GM21515 (cell line): ENCODE data around the gene SF3B3.
"Not testable (repeated sequence)": the region's sequence is repeated elsewhere in the genome, so short reads cannot be mapped to it uniquely, and the experiment has no call there.

ENCODE experiments used
- ATAC-seq: cut with Tn5 transposase; IDR thresholded peaks from one replicate; pipeline ENCODE4 v1.9.1; 2021; ENCODE audit not compliant: unreplicated experiment

SF3B3 gene

GRCh38 chr16:70588565-70588964, 64.9 kb downstream of the SF3B3 start:
- no peak for ATAC-seq

DNA sequence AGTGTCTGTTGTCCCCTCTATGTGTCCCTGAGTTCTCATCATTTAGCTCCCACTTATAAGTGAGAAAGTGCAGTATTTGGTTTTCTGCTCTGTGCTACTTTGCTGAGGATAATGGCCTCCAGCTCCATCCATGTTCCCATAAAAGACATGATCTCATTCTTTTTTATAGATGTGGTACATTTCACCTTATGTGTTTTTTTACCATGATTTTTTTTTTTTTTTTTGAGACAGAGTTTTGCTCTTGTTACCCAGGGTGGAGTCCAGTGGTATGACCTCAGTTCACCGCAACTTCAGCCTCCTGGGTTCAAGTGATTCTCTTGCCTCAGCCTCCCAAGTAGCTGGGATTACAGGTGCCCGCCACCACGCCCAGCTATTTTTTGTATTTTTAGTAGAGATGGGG, 65.8 kb downstream of the SF3B3 start:
- ATAC-seq: not testable (repeated sequence)

DNA sequence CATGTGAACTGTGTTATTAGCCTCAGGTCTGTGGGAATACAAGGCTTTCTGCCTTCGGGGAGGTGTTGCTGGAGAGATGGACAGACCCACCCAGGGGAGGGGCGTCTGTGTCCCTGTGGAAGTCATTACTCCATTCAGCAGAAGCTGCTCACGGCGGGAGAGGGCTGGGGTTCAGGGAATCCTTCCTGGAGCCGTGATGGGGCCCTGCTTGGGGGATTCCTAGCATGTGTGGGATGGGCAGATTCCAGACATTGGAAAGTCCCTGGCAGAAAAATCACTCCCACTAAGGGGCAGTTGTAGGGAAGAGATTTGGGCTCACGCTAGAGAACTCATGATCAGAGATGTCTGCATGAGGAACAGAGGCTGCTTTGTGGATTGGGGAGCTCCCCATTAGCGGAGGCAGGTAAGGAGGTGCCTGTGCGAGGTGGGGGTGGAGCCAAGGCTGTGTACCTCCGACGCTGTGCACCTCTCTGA, 66.4 kb downstream of the SF3B3 start:
- no peak for ATAC-seq

- no peak for ATAC-seq
These were observed 67.3 kb downstream of the SF3B3 start for GRCh38 chr16:70590722-70591415.

DNA sequence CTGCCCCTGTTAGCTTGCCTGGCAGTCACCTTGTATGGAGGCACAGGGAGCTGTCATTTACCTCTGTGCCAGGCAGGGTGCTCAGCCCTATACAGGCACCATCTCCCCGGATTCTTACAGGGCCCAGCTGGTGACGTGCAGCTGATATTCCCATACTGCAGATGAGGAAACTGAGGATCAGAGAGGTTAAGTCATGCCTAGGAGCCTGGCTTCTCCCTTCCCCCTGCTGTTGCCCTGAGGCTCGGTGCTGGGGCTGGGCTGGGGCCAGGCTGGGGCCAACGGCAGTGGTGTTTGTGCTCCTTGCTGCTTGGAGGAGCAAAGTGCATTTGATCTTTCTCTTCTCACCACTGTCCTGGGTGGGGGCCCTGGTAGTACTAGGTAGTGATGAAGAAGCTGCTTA, 68.0 kb downstream of the SF3B3 start:
- ATAC-seq: no peak

- no peak for ATAC-seq
These were observed 68.5 kb downstream of the SF3B3 start for GRCh38 chr16:70592106-70592571.

DNA sequence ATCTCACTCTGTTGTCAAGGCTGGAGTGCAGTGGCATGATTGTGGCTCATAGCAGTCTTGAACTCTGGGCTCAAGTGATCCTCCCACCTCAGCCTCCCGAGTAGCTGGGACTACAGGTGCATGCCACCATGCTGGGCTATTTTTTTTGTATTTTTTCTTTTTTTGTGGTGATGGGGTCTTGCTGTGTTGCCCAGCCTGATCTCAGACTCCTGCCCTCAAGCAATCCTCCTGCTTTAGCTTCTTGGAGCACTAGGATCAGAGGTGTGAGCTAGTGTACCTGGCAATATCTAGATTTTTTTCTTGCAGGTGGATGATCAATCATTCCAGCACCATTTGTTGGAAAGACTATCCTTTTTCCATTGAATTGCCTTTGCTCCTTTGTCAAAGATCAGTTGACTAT, 69.9 kb downstream of the SF3B3 start:
- ATAC-seq: no peak

DNA sequence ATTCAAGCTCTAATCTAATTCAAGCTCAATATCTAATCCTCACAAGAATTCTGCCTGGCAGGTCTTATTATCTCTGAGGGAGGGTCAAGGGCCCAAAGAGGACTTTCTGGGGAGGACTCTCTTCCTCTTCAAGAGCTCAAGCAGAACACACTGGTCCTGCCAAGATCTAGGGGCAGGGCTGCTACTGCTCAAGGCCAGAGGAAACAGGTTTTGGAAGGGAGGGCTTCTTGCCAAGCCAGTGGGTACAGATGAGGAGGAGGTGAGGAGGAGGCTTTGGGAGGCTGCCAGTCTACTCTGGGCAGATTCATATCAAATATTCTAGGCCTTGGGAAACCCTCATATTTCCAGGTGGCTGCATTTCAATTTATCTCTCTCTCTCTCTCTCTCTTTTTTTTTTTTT, 71.0 kb downstream of the SF3B3 start:
- no peak for ATAC-seq

DNA sequence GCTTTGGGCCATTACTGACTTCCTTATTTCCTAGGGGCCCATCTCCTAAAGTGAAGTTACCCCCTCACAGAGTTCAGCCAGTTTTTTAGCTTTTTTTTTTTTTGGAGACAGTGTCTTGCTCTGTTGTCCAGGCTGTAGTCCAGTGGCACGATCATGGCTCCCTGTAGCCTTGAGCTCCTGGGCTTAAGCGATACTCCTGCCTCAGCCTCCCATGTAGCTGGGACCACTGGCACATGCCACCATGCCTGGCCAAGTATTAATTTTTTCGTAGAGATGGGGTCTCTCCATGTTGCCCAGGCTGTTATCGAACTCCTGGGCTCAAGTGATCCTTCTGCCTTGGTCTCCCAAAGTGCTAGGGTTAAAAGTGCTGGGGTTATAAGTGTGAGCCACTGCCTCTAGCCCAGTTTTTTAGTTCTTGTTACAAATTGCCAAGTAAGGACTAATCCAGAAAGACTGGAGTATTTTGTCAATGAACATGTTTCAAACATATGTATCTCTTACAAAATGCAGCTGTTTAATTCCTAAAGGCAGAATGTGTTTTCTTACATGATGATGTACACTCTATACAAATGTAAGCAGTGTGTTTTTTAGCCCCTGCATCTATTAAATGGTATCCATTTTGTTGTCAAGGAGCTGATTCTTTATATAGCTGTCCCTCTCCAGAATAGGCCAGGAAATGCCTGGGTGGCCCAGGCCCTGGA, 73.7 kb downstream of the SF3B3 start:
- ATAC-seq: no peak

DNA sequence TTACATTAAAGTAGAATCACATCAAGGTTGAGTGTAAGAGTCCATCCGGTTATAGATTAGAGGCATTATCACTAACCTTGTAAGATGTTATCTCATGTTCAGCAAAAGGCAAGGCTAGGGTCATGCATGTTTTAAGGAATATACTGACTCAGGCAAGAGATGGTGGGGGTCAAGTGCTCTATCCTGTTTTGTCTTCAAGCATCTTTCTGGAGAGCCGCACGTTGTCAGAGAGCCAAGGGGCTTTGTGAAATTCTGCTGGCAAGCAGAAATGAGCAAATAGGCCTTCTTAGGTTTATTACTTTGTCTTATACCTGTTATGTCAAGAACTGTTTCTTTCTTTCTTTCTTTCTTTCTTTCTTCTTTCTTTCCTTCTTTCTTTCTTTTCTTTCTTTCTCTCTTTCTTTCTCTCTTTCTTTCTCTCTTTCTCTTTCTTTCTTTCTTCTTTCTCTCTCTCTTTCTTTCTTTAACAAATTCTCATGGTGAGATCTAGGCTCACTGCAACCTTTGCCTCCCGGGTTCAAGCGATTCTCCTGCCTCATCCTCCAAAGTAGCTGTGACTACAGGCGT, 75.4 kb downstream of the SF3B3 start:
- ATAC-seq: no peak

DNA sequence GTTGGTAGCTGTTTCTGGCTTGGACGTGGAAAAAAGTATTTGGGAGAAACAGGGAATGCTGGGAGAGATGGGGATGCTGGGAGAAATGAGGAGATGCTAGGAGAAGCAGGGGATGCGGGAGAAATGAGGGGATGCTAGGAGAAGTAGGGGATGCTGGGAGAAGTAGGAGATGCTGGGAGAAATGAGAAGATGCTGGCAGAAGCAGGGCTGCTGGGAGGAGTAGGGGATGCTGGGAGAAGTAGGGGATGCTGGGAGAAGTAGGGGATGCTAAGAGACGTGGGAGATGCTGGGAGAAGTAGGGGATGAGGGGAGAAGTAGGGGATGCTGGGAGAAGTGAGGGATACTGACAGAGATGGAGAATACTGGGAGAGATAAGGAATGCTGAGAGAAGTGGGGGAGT, 77.1 kb downstream of the SF3B3 start:
- ATAC-seq: no peak

GRCh38 chr16:70601576-70602575, 78.3 kb downstream of the SF3B3 start:
- no peak for ATAC-seq

GRCh38 chr16:70602831-70603230, 79.2 kb downstream of the SF3B3 start:
- no peak for ATAC-seq

DNA sequence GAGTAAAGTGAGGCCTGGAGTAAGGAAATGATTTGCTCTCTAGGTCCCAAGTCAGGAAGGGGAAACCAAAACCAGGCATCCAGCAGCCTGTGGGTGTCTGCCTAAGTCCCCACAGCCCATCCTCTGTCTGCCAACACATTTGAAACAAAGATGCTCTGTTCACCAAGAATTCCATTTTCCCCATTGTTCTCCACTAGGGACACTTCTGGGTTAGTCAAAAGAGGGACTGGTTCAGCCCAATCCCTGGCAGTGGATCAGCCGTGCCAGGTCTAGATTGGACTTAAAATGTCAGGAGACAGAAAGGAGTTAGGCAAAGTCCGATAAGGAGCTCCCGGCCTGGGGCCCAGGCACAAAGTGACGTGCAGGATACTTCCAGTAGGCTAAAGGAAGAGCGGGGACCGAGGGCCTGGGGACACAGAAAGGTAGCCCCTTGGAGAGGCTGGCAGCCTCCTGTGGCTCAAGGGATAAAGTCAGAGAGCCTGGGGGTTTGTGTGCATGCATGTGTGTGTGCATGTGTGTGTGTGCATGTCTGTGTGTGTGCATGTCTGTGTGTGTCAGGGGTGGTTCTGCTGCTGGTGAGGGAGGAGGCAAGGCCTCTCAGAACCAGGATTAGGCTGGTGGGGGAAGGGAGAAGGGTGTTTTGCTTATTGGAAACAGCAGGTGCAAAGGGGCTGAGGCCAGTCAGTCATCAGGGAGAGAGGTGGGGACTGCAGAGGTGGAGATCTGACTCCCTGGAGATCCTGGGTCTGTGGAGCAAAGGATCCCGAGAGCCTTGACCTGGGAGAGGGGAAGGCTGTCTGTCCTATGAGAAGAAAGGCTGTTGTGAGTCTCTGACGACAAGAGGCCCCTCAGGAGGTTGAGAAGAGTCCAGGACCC, 81.0 kb downstream of the SF3B3 start:
- no peak for ATAC-seq

GRCh38 chr16:70605283-70605657, 81.7 kb downstream of the SF3B3 start:
- no peak for ATAC-seq

- no peak for ATAC-seq
These were observed 84.9 kb downstream of the SF3B3 start for GRCh38 chr16:70608521-70608920.

GRCh38 chr16:70610273-70611223, 86.9 kb downstream of the SF3B3 start:
- no peak for ATAC-seq

GRCh38 chr16:70611224-70611598, 87.6 kb downstream of the SF3B3 start:
- ATAC-seq: no peak

GRCh38 chr16:70611785-70612303, 88.2 kb downstream of the SF3B3 start:
- ATAC-seq: no peak
